PFSK-1 (cell line): ENCODE results near the gene COL21A1.

ENCODE experiments used
- FOXP2 ChIP-seq: optimal IDR thresholded peaks from 2 replicates; pipeline ENCODE3; 2011; ENCODE audit warnings: borderline replicate concordance, control low read depth, inconsistent platforms; ENCODE audit not compliant: insufficient read depth; ENCODE audit errors: extremely low read length, extremely low read depth
- POLR2AphosphoS5 ChIP-seq: IDR thresholded peaks from 2 replicates; pipeline ENCODE4 v1.6.1; 2012; ENCODE audit warnings: low read depth, mild to moderate bottlenecking, control low read depth, low read length, moderate library complexity
- TF ChIP-seq, protein P1 (sequence below), 2 experiments: IDR thresholded peaks; 2 replicates each; pipeline versions ENCODE4 v1.6.1 to v1.8.0; 2011 to 2012; ENCODE audit warnings: low read depth in 2 of 2, low read length in 2 of 2, control low read depth in 1 of 2, inconsistent platforms in 1 of 2, mild to moderate bottlenecking in 1 of 2, moderate library complexity in 1 of 2; ENCODE audit not compliant: insufficient read depth in 1 of 2

DNA sequence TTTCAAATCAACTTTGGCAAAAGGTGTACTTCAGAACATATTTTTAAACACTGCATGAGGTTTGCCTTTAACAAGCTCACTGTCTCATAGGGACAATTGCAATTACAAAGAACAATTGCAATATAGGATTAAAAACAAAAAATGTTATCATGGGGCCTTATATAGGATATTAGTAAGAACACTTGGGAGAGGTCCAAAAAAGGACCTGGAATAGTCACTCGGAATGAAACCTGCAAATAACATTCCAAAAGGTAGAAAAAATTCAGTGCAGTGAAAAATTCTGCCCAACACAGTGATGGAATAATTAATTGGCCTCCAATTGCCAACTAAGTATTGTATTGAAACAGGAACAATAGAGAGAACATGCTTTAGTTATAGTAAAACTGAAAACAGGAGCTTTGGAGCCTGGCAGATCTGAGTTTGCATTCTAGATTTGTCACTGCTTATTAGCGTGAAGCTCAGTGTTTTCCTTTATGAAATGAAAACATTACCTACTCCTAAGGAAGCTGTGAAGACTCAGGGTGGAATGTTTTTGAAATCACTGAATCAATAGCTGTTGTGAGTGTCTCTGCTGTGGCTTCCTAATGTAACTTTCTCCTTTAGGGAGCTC, 199.3 kb downstream of the COL21A1 start:
- TF ChIP-seq, protein P1, sequence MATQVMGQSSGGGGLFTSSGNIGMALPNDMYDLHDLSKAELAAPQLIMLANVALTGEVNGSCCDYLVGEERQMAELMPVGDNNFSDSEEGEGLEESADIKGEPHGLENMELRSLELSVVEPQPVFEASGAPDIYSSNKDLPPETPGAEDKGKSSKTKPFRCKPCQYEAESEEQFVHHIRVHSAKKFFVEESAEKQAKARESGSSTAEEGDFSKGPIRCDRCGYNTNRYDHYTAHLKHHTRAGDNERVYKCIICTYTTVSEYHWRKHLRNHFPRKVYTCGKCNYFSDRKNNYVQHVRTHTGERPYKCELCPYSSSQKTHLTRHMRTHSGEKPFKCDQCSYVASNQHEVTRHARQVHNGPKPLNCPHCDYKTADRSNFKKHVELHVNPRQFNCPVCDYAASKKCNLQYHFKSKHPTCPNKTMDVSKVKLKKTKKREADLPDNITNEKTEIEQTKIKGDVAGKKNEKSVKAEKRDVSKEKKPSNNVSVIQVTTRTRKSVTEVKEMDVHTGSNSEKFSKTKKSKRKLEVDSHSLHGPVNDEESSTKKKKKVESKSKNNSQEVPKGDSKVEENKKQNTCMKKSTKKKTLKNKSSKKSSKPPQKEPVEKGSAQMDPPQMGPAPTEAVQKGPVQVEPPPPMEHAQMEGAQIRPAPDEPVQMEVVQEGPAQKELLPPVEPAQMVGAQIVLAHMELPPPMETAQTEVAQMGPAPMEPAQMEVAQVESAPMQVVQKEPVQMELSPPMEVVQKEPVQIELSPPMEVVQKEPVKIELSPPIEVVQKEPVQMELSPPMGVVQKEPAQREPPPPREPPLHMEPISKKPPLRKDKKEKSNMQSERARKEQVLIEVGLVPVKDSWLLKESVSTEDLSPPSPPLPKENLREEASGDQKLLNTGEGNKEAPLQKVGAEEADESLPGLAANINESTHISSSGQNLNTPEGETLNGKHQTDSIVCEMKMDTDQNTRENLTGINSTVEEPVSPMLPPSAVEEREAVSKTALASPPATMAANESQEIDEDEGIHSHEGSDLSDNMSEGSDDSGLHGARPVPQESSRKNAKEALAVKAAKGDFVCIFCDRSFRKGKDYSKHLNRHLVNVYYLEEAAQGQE (IDR thresholded peaks at IDR 0.05; ENCODE audit: insufficient read depth in 1 of 2, low read depth in 2 of 2, low read length in 2 of 2) = no peak
- TF ChIP-seq POLR2AphosphoS5 (no peak), FOXP2 (no peak)
